Measurements from ENCODE around the gene RNF144A.

Gene RNF144A

DNA sequence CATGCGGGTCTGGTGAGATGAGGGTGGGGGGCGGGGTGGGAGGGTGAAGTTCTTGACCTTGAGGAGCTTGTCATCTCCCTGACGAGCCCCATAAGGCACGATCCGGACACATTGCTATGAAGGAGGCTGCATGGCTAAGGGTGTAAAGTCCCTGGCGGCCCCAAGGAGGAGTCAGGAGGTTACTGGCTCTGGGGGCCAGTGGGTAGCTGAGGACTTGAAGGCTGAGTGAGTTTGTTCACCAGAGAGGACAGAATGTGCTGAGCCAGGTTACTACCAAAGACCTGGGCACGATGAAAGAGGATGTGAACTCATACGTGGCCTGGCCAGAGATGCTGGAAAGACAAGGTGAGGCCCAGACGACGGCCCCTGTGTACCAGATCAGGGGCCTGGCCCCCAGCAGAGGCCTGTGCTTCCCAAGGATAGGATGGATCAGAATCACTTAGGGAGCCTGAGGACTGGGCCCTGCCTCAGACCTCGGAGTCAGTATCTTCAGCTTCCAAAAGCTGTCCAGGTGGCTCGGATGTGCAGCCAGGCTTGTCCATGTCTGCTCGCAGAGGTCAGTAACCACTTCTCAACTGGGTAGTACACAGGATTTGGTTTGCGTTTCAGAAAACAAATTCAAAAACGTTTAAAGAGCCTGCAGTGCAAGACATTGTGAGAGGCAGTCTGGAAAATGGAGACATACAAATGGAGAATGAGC is 110.9 kb downstream of the RNF144A start:
- DNase-seq = no peak

DNA sequence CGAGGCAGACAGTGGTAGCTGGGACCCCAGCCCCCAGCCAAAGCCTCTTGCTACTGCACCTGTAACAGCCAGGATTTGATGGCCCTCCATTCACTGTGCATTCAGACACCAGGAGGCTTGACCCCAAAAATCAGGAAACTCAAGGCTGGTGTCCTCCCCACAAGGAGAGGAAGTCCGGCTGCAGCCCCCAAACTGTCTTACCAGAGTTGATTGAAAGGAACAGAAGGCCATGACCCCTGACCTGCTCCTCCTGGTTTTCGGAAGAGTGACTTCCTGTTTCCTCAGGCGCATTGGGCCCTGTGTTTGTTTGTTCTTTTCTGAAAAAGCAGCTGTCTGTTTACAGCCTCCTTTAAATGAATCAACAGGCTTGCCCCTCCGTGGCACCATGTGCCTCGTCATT is 111.6 kb downstream of the RNF144A start:
- no peak for DNase-seq

DNA sequence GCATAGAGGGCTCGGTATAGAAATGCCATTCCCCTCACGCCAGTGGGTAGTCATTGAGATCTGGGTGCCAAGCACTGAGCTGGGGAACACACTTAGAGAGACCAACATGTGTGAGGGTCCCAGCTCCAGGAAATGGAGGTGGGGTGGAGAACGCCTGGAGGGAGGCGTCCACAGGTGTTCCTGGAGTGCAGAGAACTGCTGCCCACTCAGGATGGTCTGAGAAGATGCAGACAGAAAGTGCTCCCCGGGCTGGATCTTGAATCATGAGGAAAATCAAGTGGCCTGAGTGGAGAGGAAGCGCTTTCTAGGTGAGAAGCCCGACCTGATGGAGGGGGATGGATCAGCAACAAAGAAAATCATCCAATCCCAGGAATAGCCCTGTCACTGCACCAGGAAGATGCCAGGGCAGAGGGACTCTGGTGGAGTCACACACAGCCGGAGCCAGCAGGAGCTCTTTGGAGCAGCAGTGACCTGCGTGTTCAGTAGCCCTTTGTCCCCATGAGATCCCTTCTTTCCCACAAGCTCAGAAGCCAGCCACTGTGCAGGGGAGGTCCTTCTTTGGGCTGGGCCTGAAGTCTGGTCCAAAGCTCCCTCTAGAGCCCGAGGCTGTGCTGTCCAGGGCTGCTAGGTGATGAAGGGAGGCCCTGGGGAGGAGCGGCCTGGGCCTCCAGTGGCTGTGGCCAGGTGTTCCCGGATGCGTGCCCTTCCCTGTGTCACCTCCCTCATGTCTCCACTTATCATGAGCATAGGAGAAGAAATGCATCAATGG is 112.3 kb downstream of the RNF144A start:
- no peak for DNase-seq

DNA sequence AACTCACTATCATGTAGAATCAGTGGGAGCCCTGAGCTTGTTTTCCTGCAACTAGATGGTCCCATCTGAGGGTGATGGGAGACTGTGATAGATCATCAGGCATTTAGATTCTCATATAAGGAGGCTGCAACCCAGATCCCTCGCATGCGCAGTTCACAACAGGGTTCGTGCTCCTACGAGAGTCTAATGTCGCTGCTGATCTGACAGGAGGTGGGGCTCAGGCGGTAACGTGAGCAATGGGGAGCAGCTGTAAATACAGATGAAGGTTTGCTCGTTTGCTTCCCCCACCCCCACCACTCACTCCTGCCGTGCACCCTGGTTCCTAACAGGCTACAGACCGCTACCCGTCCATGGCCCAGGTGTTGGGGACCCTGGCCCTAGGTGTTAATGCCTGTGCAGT is 113.6 kb downstream of the RNF144A start:
- DNase-seq = no peak

DNA sequence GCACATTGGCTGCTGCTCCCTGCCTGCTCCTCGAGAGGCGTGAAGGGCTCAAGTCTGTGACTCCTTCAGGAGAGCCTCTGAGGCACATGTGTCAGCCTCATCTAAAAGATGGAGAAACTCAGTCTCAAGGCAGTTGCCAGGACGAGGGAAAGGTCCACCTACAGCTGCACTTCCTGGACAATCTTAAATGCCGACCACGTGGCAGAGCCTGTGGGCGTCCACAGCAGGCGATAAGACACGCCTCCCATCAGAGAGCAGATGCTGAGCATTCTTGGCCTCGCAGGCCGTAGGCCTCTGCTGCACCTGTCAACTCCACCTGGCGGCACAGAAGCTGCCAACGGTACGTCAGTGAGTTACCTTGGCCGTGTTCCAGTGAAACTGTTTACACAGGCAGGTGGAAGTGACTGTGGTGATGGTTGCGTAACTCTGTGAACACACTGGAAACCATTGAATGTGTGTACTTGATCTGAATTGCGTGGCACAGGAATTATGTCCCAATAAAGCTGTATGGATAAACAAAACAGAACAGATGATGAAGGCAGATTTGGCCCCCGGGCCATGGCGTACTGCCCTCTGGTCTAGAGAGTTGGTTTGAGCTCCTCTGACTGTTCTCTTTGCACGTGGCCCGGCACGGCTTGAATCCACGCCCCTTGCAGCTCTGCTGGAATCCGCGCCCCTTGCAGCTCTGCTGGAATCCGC is 114.5 kb downstream of the RNF144A start:
- DNase-seq = peak; percentile 29

DNA sequence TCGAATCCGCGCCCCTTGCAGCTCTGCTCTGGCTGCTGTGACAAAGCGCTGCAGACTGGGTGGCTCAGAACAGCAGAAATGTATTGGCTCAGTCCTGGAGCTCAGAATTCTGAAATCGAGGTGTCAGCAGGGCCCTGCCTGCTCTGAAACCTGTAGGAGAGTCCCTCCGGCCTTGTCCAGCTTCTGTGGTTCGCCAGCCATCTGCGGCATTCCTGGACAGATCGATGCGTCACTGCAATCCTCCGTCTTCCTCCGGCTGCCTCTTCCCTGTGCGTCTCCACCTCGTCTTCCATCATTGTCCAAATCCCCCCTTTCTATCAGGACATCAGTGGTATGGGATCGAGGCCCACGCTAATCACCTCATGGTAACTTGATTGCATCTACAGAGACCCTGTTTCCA is 115.2 kb downstream of the RNF144A start:
- no peak for DNase-seq

DNA sequence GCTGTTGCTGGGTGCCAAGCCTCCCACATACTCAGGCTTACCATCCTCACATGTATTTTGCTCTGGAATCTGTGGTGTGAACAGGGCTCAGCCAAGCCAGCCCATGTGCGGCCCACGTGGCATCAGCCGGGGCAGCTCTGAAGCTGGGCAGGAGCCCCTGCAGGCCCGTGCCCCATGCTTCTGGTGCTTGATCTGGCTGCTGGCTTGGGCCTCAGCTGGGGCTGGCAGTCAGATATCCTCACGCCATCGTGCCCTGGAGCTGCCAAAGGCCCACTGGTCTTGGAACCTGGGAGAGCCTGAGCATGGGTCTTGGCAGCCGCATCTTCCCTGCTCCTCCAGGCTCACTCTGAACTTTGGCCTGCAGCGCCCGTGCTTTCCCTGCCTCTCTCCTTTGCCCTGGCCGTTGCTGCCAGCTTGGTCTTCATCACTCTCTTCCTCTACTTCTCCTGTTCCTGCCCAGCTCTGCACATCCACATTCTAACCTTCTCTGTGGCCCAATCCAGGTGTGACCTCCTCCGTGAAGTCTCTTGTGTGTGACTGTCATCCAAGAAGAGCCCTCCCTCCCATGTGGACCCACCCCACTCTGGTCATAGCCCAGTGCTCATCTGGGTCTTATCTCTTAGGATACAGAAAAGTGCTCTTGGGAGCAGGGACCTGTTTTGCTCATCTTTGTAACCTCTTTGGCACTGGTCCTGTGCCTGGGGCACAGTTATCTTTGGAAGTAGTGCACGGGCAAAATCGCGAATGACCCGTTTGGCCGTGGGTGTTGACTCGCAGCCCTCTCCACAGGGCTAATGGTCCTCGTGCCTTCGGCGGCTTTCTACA is 116.1 kb downstream of the RNF144A start:
- DNase-seq = no peak

DNA sequence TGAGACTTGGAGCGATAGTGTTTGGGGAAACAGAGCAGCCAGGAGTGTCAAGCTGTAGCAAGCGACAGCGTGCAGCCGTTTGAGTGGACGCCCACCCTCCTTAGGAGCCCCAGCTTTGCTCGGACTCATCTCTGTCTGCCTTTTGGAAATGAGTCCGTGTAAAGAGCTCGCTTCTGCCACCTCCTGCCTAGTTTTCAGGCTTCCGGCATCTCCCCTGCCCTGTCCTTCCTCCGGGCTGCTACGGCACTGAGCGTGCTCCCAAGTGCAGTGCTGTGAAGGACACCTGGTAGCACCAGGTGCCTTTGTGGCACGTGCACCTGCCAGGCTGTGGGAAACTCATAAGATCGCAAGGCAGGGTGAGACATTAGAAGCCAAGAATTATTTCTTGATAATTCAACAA is 117.1 kb downstream of the RNF144A start:
- no peak for DNase-seq

DNA sequence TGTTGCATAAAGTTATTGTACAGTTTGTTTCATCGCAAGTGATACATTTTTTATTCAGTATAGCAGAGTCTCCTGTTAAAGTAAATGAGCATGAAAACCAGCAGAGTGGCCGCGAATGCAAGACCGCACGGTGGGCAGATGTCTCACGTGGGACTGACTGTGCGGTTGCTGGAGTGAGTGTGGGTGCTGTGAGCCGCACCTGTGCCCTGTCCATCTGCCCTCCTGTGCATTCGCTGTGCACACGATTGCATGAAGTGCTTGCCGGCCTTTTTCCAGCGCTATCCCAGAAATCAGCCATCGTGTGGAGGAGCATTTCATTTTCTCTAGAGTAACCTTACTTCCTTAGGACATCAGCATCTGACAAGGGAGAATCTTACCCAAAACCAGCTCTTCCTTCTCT is 118.7 kb downstream of the RNF144A start:
- no peak for DNase-seq

DNA sequence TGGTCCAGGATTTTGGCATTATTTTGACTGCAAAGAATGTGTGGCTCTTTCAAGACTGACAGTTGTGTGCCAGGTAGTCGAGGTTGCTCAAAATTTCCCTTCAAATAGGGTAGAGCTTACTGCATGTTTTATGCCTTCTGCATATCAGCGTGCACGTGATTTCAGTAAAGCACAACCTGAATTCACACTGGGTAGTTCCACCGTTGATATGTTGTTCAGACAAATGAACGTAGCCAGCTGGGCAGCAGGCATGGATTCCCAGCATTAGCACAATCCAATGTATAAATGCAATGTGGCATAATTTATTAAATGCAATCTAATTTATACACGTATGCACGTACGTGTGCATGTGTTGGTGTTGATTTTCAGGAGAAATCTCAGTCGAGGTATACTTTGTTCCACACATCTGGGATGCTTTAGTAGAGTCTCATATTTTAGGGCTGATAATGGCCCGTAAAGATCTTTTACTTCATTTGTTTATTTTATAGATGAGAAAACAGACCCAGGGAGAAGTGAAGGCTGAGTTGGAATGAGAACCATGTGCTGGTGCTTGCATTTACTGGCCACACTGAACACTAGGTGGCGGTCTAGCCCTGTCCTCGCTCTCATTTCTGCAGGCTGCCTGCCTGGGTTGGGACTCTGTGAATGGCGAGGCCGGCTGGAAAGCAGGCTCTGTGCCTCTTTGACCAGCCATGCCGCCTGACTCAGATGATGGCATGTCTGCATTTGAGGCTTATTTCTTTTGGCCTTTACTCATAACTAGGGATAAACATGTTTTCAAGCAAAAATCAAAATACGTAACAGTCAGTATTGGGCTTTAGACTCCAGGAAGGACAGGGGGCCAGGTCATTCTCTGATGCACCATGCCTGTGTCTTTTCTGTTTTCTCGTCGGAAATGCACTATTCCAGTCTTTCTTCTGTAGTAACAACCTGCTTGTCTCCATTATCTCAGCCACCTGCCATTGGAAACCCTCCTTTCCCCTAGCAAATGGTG is 120.4 kb downstream of the RNF144A start:
- peak; percentile 20 for DNase-seq

DNA sequence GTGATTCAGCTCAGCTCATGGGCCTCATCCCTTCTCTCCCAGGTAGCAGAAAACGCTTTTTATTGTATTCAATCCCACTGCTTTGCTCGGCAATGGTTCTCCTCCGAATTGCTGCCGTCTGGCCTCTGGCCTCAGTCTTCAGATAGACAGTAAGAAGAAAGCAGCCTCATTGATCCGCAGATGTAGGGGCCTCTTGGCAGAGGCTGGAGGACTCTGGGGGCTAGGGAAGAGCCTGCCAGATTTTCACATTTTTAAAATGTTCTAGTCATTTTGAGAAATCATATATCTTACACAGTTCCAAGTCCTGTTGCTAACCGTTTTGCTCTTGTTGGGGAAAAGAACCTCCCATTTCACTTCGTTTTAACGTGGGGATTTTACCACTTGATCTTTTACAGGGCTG is 123.3 kb downstream of the RNF144A start:
- no peak for DNase-seq

DNA sequence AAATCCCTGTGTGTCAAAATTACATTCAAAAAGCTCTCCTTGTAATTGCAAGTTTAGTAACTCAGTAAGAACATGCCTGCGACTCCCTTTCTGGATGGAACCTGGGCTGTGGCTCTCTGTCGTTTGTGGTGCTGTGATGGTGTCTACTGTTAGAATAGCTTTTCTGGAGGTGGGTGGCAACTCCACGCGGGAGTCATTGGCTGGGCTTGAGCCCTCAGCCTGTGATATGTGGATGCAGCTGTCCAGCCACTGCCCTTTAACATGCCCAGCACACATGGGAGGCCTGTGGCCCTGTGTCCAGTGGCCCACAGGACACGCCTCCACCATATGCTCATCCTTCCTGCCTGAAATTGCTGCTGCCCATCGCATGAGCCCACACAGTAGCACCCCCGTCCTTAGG is 124.2 kb downstream of the RNF144A start:
- no peak for DNase-seq

DNA sequence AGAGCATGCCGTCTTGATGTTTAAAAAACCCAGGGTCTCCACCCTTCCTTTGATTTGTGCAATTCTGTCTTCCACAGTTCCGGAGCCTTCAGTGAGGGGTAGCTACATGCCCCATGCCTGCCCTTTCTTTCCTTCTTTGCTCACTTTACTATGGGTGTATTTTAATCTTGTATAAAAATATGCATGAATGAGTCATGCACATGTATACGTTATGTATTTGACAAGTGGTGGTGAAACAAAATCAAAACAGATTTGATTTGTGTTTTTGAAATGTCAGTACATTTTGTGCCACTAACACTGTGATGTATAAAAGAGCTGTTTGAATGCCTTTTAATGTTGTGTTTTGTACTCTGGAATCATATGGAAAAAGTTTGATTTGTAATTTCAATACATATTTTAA is 126.5 kb downstream of the RNF144A start:
- no peak for DNase-seq

DNA sequence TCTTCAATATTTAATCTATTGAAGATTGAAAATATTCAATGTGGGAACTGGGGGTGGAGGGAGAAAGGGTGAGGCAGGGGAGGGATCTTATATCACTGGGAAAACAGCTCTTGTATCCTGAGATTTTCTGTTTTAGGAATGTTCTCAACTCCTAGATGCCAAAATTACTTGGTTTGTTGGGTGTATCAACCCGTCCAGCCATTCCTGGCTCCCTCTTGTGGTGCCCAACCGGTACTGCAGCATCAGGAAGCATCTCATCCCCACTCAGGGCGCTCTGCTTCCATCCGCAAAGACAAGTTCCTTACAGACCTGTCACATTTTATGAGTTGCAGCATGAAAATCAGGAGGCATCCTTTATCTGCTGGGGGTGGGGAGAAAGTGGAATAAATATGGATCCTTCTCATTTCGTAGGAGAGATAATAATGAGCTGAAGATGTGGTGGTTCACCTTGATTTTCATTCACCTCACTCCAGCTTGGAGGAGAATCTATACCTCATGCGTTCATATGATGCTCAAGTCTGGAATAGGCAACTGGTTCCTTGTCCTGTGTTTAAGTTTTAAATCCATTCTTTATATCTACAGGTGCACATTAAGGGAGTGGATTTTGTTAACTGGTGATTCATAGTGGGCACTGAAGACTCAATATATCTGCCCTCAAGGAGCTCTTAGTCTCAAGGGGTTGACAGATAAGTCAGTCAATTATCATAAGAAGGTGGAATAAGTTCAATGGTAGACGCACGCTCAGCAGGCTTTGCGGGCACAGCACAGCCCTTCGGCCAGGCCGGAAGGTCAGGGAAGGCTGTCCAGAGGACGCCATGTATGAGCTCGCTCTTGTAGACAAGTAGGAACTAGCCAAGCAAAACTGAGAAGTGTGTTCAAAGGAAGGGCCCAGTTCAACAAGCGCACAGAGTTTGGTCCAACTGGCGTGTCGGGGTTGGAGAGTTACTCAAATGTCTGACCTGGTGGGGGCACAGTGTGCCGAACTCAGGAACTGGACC is 127.3 kb downstream of the RNF144A start:
- DNase-seq = peak; percentile 51

DNA sequence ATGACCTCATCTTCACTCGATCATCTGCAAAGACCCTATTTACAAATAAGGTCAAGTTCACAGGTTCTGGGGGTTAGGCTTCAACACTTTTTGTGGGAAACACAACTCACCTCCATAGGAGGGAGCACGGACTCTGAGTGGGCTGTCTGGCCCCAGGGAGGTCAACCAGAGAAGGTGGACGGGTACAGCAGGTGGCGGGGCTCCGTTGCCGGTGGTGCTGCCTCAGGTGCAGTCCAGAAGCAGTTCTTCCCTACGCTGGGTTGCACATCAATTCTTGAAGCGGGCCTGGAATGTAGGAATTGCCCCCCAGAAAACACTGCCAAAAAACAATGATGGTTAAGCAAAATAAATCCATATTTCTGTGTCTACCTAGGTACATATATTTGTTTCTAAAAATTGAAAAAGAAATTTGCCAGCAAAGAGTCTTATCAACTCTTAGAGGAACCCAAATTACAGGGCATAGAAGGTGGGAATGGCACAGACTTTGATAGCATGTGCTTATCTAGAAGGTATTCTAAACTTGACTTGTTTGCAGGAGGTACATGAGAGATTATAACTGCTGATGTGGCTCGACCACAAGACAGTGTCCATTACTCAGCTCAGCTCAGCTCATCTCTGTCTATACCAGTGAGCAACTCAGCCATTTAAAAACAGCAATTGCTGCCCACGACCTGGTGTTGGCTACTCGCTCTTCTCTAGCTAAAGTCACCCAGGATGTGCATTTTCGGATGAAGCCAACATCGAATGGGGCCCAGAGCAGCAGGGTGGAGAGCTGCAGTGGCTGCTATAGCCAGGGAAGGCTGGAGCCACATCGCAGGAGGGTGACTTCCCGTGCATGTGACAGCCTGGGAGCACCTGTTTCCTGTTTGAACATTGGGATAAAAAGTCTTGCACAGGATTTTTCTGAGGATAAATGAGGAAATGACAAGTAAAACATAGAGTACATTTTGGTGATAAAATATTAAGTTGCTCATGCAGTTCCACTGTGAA is 128.7 kb downstream of the RNF144A start:
- no peak for DNase-seq

DNA sequence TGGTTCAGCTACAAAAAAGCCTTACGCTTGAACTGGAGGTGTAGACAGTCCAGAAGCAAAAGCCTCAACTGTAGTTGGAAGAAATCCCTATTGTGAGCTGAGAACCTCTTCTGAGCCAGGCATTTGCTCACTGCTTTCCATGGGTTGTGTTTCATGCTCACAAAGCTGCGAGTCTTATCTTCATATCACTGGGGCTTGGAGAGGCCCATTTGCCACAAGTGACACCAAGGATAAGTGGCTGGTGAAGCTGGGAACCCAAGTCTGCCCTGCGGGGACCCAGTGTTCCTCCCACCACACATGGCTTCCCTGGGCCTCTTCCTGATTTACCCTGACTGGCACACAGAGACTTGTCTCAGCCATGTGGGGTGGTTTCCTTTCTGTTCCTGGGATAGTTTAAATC is 130.4 kb downstream of the RNF144A start:
- DNase-seq = no peak

DNA sequence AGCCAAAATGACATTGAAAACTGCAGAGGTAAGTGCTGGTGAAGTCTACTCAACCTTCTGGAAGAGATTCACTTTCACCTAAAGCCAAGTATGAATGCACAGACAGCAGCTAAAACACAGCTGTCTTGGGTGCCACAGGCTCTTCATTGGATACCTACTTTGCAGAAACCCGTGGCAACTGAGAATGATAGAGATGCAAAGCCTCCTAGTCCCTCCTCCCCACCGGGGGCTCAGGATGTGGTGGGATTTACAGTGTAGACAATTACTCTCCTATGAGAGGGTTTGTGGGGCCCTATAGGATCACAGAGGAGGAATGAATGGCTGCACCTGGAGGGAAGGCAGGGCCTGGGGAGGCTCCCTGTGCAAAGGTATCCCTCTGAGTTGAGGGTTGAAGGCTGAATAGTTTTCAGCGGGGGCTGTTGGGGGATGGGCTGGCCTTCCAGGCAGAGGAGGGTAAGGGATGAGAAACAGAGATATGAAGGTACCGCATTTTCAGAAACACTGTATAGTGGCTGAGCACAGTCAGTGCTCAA is 131.6 kb downstream of the RNF144A start:
- DNase-seq = no peak

DNA sequence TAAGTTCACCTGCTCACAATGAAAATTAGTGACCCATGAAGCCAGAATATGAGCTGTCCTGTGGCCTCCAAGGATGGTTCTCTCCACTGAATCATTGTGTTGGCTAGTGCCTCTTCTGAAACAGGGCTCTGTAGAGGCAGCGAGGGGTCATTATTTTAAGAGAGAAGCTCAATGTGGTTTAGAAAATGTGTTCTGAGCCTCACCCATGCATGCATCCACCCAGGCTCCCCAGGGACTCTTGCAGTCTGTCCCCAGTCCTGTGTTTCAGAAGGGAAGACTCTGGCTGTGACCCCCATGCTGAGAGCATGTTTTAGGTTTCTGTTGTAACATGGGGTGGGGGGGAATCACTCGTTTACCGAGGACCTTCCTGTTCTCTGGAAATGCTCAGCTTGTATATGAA is 135.2 kb downstream of the RNF144A start:
- DNase-seq = no peak

Data from stimulated activated naive CD4-positive, alpha-beta T cell treated with Interleukin-2 at 50 U/mL for 16 hours (primary cell).